ENCODE measurements around the gene POTEG.
"Not testable (repeated sequence)": the region's sequence is repeated elsewhere in the genome, so short reads cannot be mapped to it uniquely, and the experiment has no call there.

Gene POTEG

DNA sequence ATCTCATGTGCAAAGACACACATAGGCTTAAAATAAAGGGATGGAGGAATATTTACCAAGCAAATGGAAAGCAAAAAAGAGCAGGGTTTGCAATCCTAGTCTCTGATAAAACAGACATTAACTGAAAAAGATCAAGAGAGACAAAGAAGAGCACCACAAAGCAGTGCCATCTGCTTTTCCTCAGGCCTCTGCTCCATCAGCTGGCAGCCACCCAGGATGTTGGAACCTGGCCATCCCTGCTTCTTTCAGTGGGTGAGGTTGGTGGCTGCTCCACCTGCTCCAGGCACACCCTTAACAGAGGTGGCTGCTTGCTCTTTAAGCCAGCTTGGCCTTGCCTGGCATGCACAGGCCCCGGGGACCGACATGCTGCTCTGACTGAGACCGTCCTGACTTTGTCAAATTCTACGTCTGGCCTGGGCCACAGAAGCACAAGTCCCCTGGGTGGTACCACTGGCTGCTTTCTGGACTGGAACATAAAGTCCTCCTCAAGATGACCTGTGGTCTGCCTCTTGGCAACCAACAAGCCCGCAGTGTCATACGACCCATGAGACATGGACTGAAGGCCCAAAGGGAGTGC, 51.0 kb downstream of the POTEG start:
- not testable (repeated sequence) for DNase-seq (ENCODE audit: extremely low spot score, insufficient read length, low read depth); FAIRE-seq

DNA sequence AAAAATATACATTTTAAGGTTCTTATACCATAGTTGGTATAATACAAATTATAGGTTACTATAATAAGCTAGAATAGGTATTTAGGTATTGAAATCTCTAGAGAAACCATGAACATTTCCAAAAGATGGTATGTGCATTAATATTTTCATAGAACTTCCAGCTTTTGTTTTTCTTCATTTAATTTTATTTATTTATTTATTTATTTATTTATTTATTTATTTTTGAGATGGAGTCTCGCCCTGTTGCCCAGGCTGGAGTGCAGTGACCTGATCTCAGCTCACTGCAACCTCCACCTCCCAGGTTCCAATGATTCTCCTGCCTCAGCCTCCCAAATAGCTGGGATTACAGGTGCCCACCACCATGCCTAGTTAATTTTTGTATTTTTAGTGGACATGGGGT, 54.0 kb downstream of the POTEG start:
- FAIRE-seq; DNase-seq (ENCODE audit: extremely low spot score, insufficient read length, low read depth): not testable (repeated sequence)

DNA sequence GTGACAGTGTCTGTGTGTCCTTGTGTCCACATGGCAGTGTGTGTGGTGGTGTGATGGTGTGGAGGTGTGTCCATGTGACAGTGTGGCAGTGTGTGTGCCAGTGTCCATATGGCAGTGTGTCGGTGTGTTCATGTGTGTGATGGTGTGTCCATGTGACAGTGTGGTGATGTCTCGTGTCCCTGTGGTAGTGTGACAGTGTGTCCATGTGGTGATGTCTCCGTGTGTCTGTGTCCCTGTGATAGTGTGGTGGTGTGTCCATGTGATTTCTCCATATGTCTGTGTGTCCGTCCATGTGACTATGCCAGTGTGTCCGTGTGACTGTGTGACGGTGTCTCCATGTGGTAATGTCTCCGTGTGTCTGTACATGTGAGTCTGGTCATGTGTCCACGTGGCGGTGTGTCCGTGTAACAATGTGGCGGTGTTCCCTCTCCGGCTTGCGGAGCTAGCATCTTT, 59.7 kb downstream of the POTEG start:
- FAIRE-seq; DNase-seq (ENCODE audit: extremely low spot score, insufficient read length, low read depth): not testable (repeated sequence)

DNA sequence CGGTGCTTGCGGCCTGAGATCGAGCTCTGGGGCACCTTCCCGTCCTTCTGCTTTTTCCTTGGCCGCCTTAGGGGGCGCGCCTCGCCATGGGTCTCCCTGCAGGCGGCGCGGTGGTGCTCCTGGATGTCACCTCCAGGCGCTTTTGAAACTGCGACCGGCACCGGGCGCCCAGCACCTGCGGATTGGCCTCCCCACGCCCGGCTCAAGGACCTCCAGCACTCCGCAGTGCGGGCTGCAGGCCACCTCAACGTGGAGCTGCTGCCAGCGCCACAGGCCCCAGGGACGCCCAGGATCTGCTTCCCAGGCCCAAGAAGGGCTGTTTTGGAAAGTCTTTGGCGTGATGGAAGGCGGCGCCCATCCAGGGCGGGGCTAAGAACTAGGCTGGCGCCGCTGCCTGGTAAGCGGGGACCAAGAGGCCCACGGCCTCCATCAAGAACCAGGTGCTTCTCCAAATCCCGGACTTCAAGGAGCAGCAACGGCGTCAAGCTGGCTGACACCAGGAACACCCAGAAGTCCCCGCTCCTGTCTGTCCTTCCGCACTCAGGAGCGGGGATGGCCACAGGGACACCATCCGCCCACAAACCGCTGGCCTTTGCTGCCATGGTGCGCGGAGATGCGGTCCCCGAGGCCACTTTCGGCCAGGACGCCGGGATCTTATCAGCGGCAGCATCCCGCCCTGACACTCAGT, 61.2 kb downstream of the POTEG start:
- DNase-seq (ENCODE audit: extremely low spot score, insufficient read length, low read depth); FAIRE-seq: not testable (repeated sequence)

DNA sequence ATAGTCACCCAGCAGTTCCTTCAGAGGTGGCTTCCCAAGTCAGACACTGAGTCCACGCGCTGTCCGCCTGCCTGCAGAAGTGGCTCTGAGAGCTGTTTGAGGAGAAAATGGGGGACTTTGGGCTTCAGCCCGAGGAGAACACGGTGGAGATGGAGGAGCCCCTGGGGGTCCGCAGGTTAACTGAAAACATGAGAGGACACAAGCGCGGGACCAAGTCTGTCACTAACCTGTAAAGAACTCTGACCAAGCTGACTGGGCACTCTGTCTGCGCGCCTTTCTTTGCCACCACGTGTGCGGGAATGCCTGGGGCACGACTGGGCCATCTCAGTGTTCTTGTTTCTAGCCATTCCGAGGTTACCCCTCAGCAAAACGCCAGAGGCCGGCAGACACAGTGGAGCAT, 62.4 kb downstream of the POTEG start:
- DNase-seq (ENCODE audit: extremely low spot score, insufficient read length, low read depth); FAIRE-seq: not testable (repeated sequence)

DNA sequence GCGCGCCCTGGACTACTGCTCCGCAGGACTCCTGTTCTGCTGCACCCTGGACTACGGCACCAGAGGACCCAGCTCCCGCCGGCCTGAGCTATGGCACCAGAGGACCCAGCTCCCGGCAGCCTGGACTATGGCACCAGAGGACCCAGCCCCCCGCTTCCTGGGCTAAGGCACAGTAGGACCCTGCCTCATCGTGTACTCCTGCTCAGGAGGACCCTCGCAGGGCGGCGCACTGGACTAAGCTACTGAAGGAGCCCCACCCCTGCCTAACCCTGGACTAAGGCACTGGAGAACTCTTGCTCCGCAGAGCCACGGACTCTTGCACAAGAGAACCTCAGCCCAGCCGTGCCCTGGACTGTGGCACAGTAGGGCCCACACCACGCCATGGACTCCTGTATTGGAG, 71.3 kb downstream of the POTEG start:
- FAIRE-seq; DNase-seq (ENCODE audit: extremely low spot score, insufficient read length, low read depth): not testable (repeated sequence)

DNA sequence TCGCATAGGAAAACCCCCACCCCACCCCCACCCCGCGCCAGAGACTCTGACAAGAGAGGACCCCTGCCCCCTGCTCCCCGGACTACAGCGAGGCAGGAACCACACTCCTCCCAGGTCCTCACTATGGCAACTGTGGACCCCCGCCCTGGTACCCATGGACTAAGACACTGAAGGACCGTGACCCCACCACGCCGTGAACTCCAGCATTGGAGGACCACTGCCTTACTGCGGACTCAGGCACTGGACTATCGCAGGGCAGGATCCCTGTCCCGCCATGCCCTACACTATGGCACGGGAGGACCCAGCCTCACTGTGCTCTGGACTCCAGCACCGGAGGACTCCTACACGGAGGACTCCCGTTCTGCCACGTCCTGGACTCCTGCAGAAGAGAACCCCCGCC, 71.8 kb downstream of the POTEG start:
- not testable (repeated sequence) for FAIRE-seq

DNA sequence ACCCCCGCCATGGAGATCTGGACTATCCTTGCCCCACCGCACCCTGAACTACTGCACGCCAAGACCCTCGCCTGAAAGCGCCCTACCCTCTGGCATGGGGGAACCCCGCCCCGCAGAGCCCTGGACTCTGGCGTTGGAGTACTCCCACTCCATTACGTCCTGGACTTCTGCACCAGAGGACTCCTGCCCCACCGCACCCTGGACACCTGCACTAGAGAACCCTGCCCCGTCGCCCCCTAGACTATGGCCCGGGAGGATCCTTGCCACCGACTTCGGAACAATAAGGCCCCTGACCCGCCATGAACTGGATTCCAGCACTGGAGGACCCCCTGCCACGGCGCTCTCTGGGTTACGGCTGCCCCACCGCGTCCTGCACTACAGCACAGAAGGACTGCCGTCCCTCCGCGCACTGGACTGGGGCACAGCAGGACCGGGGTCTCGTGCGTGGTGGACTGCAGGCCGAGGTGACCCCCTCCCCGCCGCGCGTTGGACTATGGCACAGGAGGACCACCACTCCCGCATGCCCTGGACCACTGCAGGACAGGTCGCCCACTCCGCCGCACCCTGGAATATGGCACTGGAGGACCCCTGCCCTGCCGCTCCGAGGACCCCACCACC, 72.4 kb downstream of the POTEG start:
- not testable (repeated sequence) for FAIRE-seq; DNase-seq (ENCODE audit: extremely low spot score, insufficient read length, low read depth)

More for the DNA sequence above, 71.8 kb downstream of the POTEG start:
- DNase-seq (ENCODE audit: extremely low spot score, insufficient read length, low read depth), result not testable (repeated sequence)

DNA sequence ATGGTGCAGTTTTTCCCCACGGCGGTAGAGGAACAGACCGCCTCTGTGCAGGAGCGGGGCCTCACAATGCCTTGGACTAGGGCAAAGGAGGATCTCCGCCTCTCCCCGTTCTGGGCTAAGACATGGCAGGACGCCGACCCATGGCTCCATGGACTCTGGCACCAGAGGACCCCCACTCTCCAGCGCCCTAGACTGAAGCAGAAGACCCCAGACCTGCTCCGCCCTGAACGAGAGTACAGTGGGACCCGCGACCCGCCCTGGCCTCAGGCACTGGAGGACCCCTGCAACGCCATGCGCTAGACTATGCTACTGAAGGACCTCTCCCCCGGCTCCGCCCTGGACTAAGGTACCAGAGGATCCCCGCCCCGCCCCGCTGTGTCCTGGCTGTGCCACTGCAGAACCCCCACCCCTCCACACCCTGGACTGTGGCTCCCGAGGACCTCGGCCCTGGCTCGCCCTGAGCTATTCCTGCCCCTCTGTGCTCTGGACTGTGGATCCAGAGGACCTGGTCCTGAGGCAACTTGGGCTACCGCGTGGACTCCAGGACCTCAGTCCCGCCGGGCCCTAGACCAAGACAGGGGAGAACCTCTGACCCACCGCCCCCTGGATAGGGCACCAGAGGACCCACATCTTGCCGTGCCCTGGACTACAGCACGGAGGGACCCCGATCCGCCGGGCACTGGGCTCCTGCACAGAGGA, 73.1 kb downstream of the POTEG start:
- DNase-seq (ENCODE audit: extremely low spot score, insufficient read length, low read depth); FAIRE-seq: not testable (repeated sequence)
